HepG2 (cell line): ENCODE data around the gene CFAP119. TPM values are rescaled to one million over a fixed set of nuclear protein-coding genes. Genes with fewer than 3 reads are reported as not detected.
A peak's percentile ranks its signal among the peaks of the same experiment; 100 is the strongest.

ENCODE experiments used
- ADNP ChIP-seq: sonication (generic); formaldehyde crosslinking; IDR thresholded peaks from 2 replicates; pipeline ENCODE4 v1.4.0; 2020; ENCODE audit warnings: missing genetic modification reagents
- CAMTA2 ChIP-seq: sonication (generic); formaldehyde crosslinking; IDR thresholded peaks from 2 replicates; pipeline ENCODE4 v1.4.0; 2020; ENCODE audit warnings: mild to moderate bottlenecking, missing genetic modification reagents, borderline replicate concordance
- ELF1 ChIP-seq: sonication (generic); formaldehyde crosslinking; IDR thresholded peaks from 2 replicates; pipeline ENCODE4 v1.4.0; 2020; ENCODE audit warnings: missing genetic modification reagents
- GPBP1L1 ChIP-seq: sonication (generic); formaldehyde crosslinking; IDR thresholded peaks from 2 replicates; pipeline ENCODE4 v1.5.0; 2020; ENCODE audit warnings: mild to moderate bottlenecking, missing genetic modification reagents
- HMGXB4 ChIP-seq, 2 experiments: sonication (generic) in 1 of 2; formaldehyde crosslinking in 1 of 2; IDR thresholded peaks; 2 replicates each; pipeline versions ENCODE4 v1.4.0 to v1.6.1; 2018 to 2020; ENCODE audit warnings: missing genetic modification reagents in 2 of 2, borderline replicate concordance in 1 of 2, low read depth in 1 of 2, mild to moderate bottlenecking in 1 of 2, missing biosample characterization in 1 of 2
- HOXA3 ChIP-seq: sonication (generic); formaldehyde crosslinking; IDR thresholded peaks from 2 replicates; pipeline ENCODE4 v1.5.0; 2020; ENCODE audit warnings: missing genetic modification reagents
- KAT8 ChIP-seq: IDR thresholded peaks from 2 replicates; pipeline ENCODE4 v1.6.1; 2016; ENCODE audit warnings: missing genetic modification reagents, missing compliant biosample characterization
- KMT2B ChIP-seq: IDR thresholded peaks from 2 replicates; pipeline ENCODE4 v1.6.1; 2016; ENCODE audit warnings: missing genetic modification reagents, missing compliant biosample characterization
- RARA ChIP-seq: IDR thresholded peaks from 2 replicates; pipeline ENCODE4 v1.6.1; 2016; ENCODE audit warnings: missing genetic modification reagents, missing compliant biosample characterization
- REPIN1 ChIP-seq: sonication (generic); formaldehyde crosslinking; IDR thresholded peaks from 2 replicates; pipeline ENCODE4 v1.8.0; 2022; ENCODE audit warnings: missing genetic modification reagents, low read depth, mild to moderate bottlenecking, borderline replicate concordance
- SIX4 ChIP-seq: sonication (generic); formaldehyde crosslinking; IDR thresholded peaks from 2 replicates; pipeline ENCODE4 v1.4.0; 2020; ENCODE audit warnings: missing genetic modification reagents
- SPEN ChIP-seq: sonication (generic); formaldehyde crosslinking; IDR thresholded peaks from 2 replicates; pipeline ENCODE4 v1.5.1; 2020; ENCODE audit warnings: low read depth, mild to moderate bottlenecking, missing genetic modification reagents
- STAG1 ChIP-seq: sonication (generic); formaldehyde crosslinking; IDR thresholded peaks from 2 replicates; pipeline ENCODE4 v1.4.0; 2020; ENCODE audit warnings: missing genetic modification reagents
- TCF7L2 ChIP-seq: IDR thresholded peaks from 2 replicates; pipeline ENCODE4 v1.6.1; 2011; ENCODE audit warnings: mild to moderate bottlenecking, low read depth, low read length, moderate library complexity
- TFDP1 ChIP-seq: IDR thresholded peaks from 2 replicates; pipeline ENCODE4 v1.6.1; 2016; ENCODE audit warnings: missing compliant biosample characterization, missing genetic modification reagents, borderline replicate concordance
- ZNF451 ChIP-seq: sonication (generic); formaldehyde crosslinking; IDR thresholded peaks from 2 replicates; pipeline ENCODE4 v1.5.0; 2020; ENCODE audit warnings: mild to moderate bottlenecking, missing genetic modification reagents
- ZNF772 ChIP-seq: sonication (generic); formaldehyde crosslinking; IDR thresholded peaks from 2 replicates; pipeline ENCODE4 v1.5.0; 2020; ENCODE audit warnings: mild to moderate bottlenecking, missing genetic modification reagents
- ZSCAN5A ChIP-seq: sonication (generic); formaldehyde crosslinking; IDR thresholded peaks from 2 replicates; pipeline ENCODE4 v1.8.0; 2022; ENCODE audit warnings: mild to moderate bottlenecking, missing genetic modification reagents, borderline replicate concordance
- polyA plus RNA-seq, 8 experiments: library from polyadenylated mRNA; depleted of rRNA in 3 of 8; stranded (reverse) in 7 of 8; unstranded in 1 of 8; fragments of >200 nt; fragmentation: Illumina TruSeq in 4 of 8; extraction: Trizol in 4 of 8; gene quantifications; 2 replicates each; pipeline versions ENCODE4 v1.2.1 to v1.2.3, GENCODE V29; 2011 to 2016; ENCODE audit warnings: low read depth in 4 of 8, missing spikeins in 1 of 8, mixed read lengths in 1 of 8; ENCODE audit not compliant: insufficient read depth in 1 of 8
- total RNA-seq, 5 experiments: library from RNA; depleted of rRNA; stranded (reverse); fragments of >200 nt; fragmentation: Illumina TruSeq; extraction: Trizol; gene quantifications; 2 replicates each; pipeline ENCODE4 v1.2.3, GENCODE V29; 2016; ENCODE audit warnings: low read depth in 1 of 5
- TF ChIP-seq, protein P1 (sequence below): sonication (generic); formaldehyde crosslinking; IDR thresholded peaks from 2 replicates; pipeline ENCODE4 v1.5.1; 2020; ENCODE audit warnings: missing genetic modification reagents, mild to moderate bottlenecking, borderline replicate concordance

CFAP119 gene
- total and polyA plus RNA-seq, 2 of the 13 experiments (the other 11 are each of a cell fraction or from before 2014, with no cell fraction given) = 6.4 TPM

- TF ChIP-seq, protein P1, sequence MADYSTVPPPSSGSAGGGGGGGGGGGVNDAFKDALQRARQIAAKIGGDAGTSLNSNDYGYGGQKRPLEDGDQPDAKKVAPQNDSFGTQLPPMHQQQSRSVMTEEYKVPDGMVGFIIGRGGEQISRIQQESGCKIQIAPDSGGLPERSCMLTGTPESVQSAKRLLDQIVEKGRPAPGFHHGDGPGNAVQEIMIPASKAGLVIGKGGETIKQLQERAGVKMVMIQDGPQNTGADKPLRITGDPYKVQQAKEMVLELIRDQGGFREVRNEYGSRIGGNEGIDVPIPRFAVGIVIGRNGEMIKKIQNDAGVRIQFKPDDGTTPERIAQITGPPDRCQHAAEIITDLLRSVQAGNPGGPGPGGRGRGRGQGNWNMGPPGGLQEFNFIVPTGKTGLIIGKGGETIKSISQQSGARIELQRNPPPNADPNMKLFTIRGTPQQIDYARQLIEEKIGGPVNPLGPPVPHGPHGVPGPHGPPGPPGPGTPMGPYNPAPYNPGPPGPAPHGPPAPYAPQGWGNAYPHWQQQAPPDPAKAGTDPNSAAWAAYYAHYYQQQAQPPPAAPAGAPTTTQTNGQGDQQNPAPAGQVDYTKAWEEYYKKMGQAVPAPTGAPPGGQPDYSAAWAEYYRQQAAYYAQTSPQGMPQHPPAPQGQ (CRISPR knock-in tag) = no peak
- TF ChIP-seq HMGXB4 (CRISPR knock-in tag; IDR thresholded peaks at IDR 0.05; ENCODE audit: borderline replicate concordance in 1 of 2, low read depth in 1 of 2) (peak; percentile 7 to 47; a peak in 2 of 4 replicates), GPBP1L1 (no peak), HOXA3 (CRISPR knock-in tag) (peak; percentile 79), ADNP (no peak), TCF7L2 (no peak), ZNF772 (CRISPR knock-in tag) (0 out of 2 replicates have a peak, but pooled peaks have one; percentile 69), ZNF451 (CRISPR knock-in tag) (no peak; the same call in 1 of the 2 replicates), SPEN (CRISPR knock-in tag) (peak; percentile 86), KMT2B (CRISPR knock-in tag) (peak; percentile 76; the same call in 1 of the 2 replicates), ZSCAN5A (no peak), SIX4 (CRISPR knock-in tag) (0 out of 2 replicates have a peak, but pooled peaks have one; percentile 24), STAG1 (CRISPR knock-in tag) (no peak), CAMTA2 (CRISPR knock-in tag) (no peak), KAT8 (CRISPR knock-in tag) (peak; percentile 97), RARA (0 out of 2 replicates have a peak, but pooled peaks have one; percentile 23), TFDP1 (CRISPR knock-in tag) (peak; percentile 58; the same call in 1 of the 2 replicates), REPIN1 (peak; percentile 20; the same call in 1 of the 2 replicates), ELF1 (CRISPR knock-in tag) (peak; percentile 100)
Measured at GRCh38 chr16:30747799-30748633, 13.8 kb downstream of the CFAP119 start, which contains the start of gene PHKG2 (continued).
